Measurements from ENCODE around the gene SETD2.

GRCh38 chr3:47104259-47104658 lies 59.7 kb downstream of the SETD2 start:
- TF ChIP-seq ZNF274 (IDR thresholded peaks at IDR 0.05; ENCODE audit: low read depth, low read length) (no peak), YY1 (IDR thresholded peaks at IDR 0.05; ENCODE audit: insufficient read depth, insufficient read length) (no peak)

Measured in NT2/D1 (cell line).